ENCODE measurements around the gene ABCA10. TPM values are rescaled to one million over a fixed set of nuclear protein-coding genes. Genes with fewer than 3 reads are reported as not detected.

ABCA10 gene
- total and polyA plus RNA-seq, 2 experiments from 2014 or later = not detected

GRCh38 chr17:69218986-69219385 is 9.6 kb downstream of the ABCA10 start:
- Histone ChIP-seq H3K4me1 (ENCODE audit: insufficient read depth) (no peaks in the 10 kb centered on the region; the same call in 1 of the 2 replicates), H2AFZ (no peak overlapping the region), H3K4me3 (no peak overlapping the region), H3K27me3 (ENCODE audit: insufficient read depth) (no peaks in the 10 kb centered on the region), H3F3A (replicated peaks; ENCODE audit: low read depth) (no peaks in the 10 kb centered on the region), H4K20me1 (replicated peaks; ENCODE audit: insufficient read depth) (no peaks in the 10 kb centered on the region), H3K36me3 (ENCODE audit: insufficient read depth) (no peaks in the 10 kb centered on the region), H3K79me2 (replicated peaks; ENCODE audit: insufficient read depth) (no peaks in the 10 kb centered on the region), H3K9me2 (ENCODE audit: insufficient read depth) (no peaks in the 10 kb centered on the region), H3K4me2 (no peak overlapping the region), H3K27ac (ENCODE audit: low read depth) (no peak overlapping the region)
- H3K27me3 Mint-ChIP-seq (ENCODE audit: insufficient read depth, low read depth, poor library complexity) = no peaks in the 10 kb centered on the region
- TF ChIP-seq ZNF331 (CRISPR knock-in tag; IDR thresholded peaks at IDR 0.05; ENCODE audit: low read depth) (no peak), NANOG (IDR thresholded peaks at IDR 0.05; ENCODE audit: borderline replicate concordance) (no peak), CREB1 (CRISPR knock-in tag; IDR thresholded peaks at IDR 0.05; ENCODE audit: low read depth) (no peak)
- no peak overlapping the region for H3K4me3 Mint-ChIP-seq
- ATAC-seq (no peak), DNase-seq (ENCODE audit: low spot score) (no peak)
- H3K27ac Mint-ChIP-seq = no peak overlapping the region
- no peaks in the 10 kb centered on the region for H3K4me1 Mint-ChIP-seq
- no peaks in the 10 kb centered on the region for H3K9me3 Mint-ChIP-seq
- H3K36me3 Mint-ChIP-seq (ENCODE audit: low read depth) = no peaks in the 10 kb centered on the region

GRCh38 chr17:69213059-69213813 is 15.4 kb downstream of the ABCA10 start:
- Histone ChIP-seq H3F3A (replicated peaks; ENCODE audit: low read depth) (no peaks in the 10 kb centered on the region), H3K4me3 (no peak overlapping the region), H3K79me2 (replicated peaks; ENCODE audit: insufficient read depth) (no peaks in the 10 kb centered on the region), H4K20me1 (replicated peaks; ENCODE audit: insufficient read depth) (no peaks in the 10 kb centered on the region), H2AFZ (0 out of 2 replicates have a peak overlapping the region, but pooled peaks have one; percentile 7), H3K4me2 (no peak overlapping the region), H3K9me2 (ENCODE audit: insufficient read depth) (no peaks in the 10 kb centered on the region), H3K27me3 (ENCODE audit: insufficient read depth) (no peaks in the 10 kb centered on the region), H3K4me1 (ENCODE audit: insufficient read depth) (0 out of 2 replicates have a peak, but pooled peaks cover 3% of the 10 kb centered on the region), H3K36me3 (ENCODE audit: insufficient read depth) (no peaks in the 10 kb centered on the region), H3K27ac (ENCODE audit: low read depth) (no peak overlapping the region)
- ATAC-seq (peak; percentile 75), DNase-seq (ENCODE audit: low spot score) (peak; percentile 68)
- Mint-ChIP-seq H3K27ac (no peak overlapping the region), H3K27me3 (ENCODE audit: insufficient read depth, low read depth, poor library complexity) (no peaks in the 10 kb centered on the region), H3K36me3 (ENCODE audit: low read depth) (no peaks in the 10 kb centered on the region), H3K9me3 (no peaks in the 10 kb centered on the region), H3K4me3 (no peak overlapping the region), H3K4me1 (peaks cover 2% of the 10 kb centered on the region; the same call in 1 of the 3 replicates)
- peak; percentile 63 to 72 for TF ChIP-seq CTCF (conservative IDR thresholded peaks at IDR 0.05; ENCODE audit: low read depth in 2 of 2)
- no peak for TF ChIP-seq ETS1 (IDR thresholded peaks at IDR 0.05)

- Histone ChIP-seq H3K4me3 (no peak overlapping the region), H3K4me1 (ENCODE audit: insufficient read depth) (0 out of 2 replicates have a peak, but pooled peaks cover 2% of the 10 kb centered on the region), H2AFZ (no peak overlapping the region), H3K79me2 (replicated peaks; ENCODE audit: insufficient read depth) (no peaks in the 10 kb centered on the region), H3F3A (replicated peaks; ENCODE audit: low read depth) (no peaks in the 10 kb centered on the region), H3K36me3 (ENCODE audit: insufficient read depth) (no peaks in the 10 kb centered on the region), H3K27ac (ENCODE audit: low read depth) (no peak overlapping the region), H3K9me2 (ENCODE audit: insufficient read depth) (no peaks in the 10 kb centered on the region), H3K4me2 (no peak overlapping the region), H4K20me1 (replicated peaks; ENCODE audit: insufficient read depth) (no peaks in the 10 kb centered on the region), H3K27me3 (ENCODE audit: insufficient read depth) (no peaks in the 10 kb centered on the region)
- no peak overlapping the region for H3K4me3 Mint-ChIP-seq
- no peak overlapping the region for H3K27ac Mint-ChIP-seq
- H3K4me1 Mint-ChIP-seq = peaks cover under 1% of the 10 kb centered on the region; the same call in 1 of the 3 replicates
- DNase-seq (ENCODE audit: low spot score) = no peak
- no peaks in the 10 kb centered on the region for H3K36me3 Mint-ChIP-seq (ENCODE audit: low read depth)
- no peaks in the 10 kb centered on the region for H3K27me3 Mint-ChIP-seq (ENCODE audit: insufficient read depth, low read depth, poor library complexity)
- no peak for ATAC-seq
- H3K9me3 Mint-ChIP-seq = no peaks in the 10 kb centered on the region
- TF ChIP-seq ZNF331 (CRISPR knock-in tag; IDR thresholded peaks at IDR 0.05; ENCODE audit: low read depth) (no peak), REST (IDR thresholded peaks at IDR 0.05; ENCODE audit: unreplicated experiment) (no peak), CTCF (conservative IDR thresholded peaks at IDR 0.05; ENCODE audit: low read depth in 2 of 2) (no peak)
These were observed 20.0 kb downstream of the ABCA10 start for GRCh38 chr17:69208640-69209039.
